ENCODE measurements around the gene PKD1L1.

PKD1L1 gene

GRCh38 chr7:47979832-47980181, 31.5 kb upstream of the PKD1L1 start:
- H3K36me3 ChIP-seq (ENCODE audit: control insufficient read depth, low read depth, low read length): peaks cover 34% of the 10 kb centered on the region
- no peaks in the 10 kb centered on the region for H3K27me3 ChIP-seq (ENCODE audit: control insufficient read depth, insufficient read depth, low read length)
- H3K9me3 ChIP-seq (ENCODE audit: control insufficient read depth, low read depth, low read length): no peaks in the 10 kb centered on the region
- peak overlapping the region; percentile 97 for H3K4me3 ChIP-seq (ENCODE audit: low read length)
- no peak overlapping the region for H3K9ac ChIP-seq (ENCODE audit: low read length)
- H3K4me1 ChIP-seq (ENCODE audit: control insufficient read depth, low read depth, low read length): peaks cover 5% of the 10 kb centered on the region
- H3K27ac ChIP-seq (ENCODE audit: low read length): no peak overlapping the region

- peaks cover 40% of the 10 kb centered on the region for H3K36me3 ChIP-seq (ENCODE audit: control insufficient read depth, low read depth, low read length)
- peak within 1 kb of the TSS; percentile 24 for H3K27ac ChIP-seq (ENCODE audit: low read length)
- no peaks in the 10 kb centered on the region for H3K9me3 ChIP-seq (ENCODE audit: control insufficient read depth, low read depth, low read length)
- H3K9ac ChIP-seq (ENCODE audit: low read length): peak within 1 kb of the TSS; percentile 78
- H3K27me3 ChIP-seq (ENCODE audit: control insufficient read depth, insufficient read depth, low read length): no peaks in the 10 kb centered on the region
- peaks cover 5% of the 10 kb centered on the region for H3K4me1 ChIP-seq (ENCODE audit: control insufficient read depth, low read depth, low read length)
- peak within 1 kb of the TSS; percentile 97 for H3K4me3 ChIP-seq (ENCODE audit: low read length)
Measured at GRCh38 chr7:47979145-47979831, 31.0 kb upstream of the PKD1L1 start, which contains the start of gene HUS1. TSS of gene HUS1 (minus strand) at chr7:47979615. CDS start at chr7:47979519, 96 bp downstream.

- Histone ChIP-seq H3K36me3 (ENCODE audit: control insufficient read depth, low read depth, low read length) (peaks cover 45% of the 10 kb centered on the region), H3K4me3 (ENCODE audit: low read length) (peak overlapping the region; percentile 97), H3K4me1 (ENCODE audit: control insufficient read depth, low read depth, low read length) (peaks cover 5% of the 10 kb centered on the region), H3K27me3 (ENCODE audit: control insufficient read depth, insufficient read depth, low read length) (no peaks in the 10 kb centered on the region), H3K9ac (ENCODE audit: low read length) (peak overlapping the region; percentile 78), H3K9me3 (ENCODE audit: control insufficient read depth, low read depth, low read length) (no peaks in the 10 kb centered on the region), H3K27ac (ENCODE audit: low read length) (peak overlapping the region; percentile 24)
Measured at GRCh38 chr7:47978790-47979144, 30.5 kb upstream of the PKD1L1 start.

- no peaks in the 10 kb centered on the region for H3K9me3 ChIP-seq (ENCODE audit: control insufficient read depth, low read depth, low read length)
- H3K36me3 ChIP-seq (ENCODE audit: control insufficient read depth, low read depth, low read length): peaks cover 63% of the 10 kb centered on the region
- H3K27me3 ChIP-seq (ENCODE audit: control insufficient read depth, insufficient read depth, low read length): no peaks in the 10 kb centered on the region
- H3K4me1 ChIP-seq (ENCODE audit: control insufficient read depth, low read depth, low read length): peaks cover 4% of the 10 kb centered on the region
- no peak overlapping the region for H3K9ac ChIP-seq (ENCODE audit: low read length)
- no peak overlapping the region for H3K4me3 ChIP-seq (ENCODE audit: low read length)
- H3K27ac ChIP-seq (ENCODE audit: low read length): no peak overlapping the region
Measured at GRCh38 chr7:47973739-47974138, 25.5 kb upstream of the PKD1L1 start.

GRCh38 chr7:47970761-47971160, 22.5 kb upstream of the PKD1L1 start:
- Histone ChIP-seq H3K27ac (ENCODE audit: low read length) (no peak overlapping the region), H3K4me3 (ENCODE audit: low read length) (no peak overlapping the region), H3K27me3 (ENCODE audit: control insufficient read depth, insufficient read depth, low read length) (no peaks in the 10 kb centered on the region), H3K9ac (ENCODE audit: low read length) (no peak overlapping the region), H3K36me3 (ENCODE audit: control insufficient read depth, low read depth, low read length) (peaks cover 67% of the 10 kb centered on the region), H3K9me3 (ENCODE audit: control insufficient read depth, low read depth, low read length) (no peaks in the 10 kb centered on the region), H3K4me1 (ENCODE audit: control insufficient read depth, low read depth, low read length) (no peaks in the 10 kb centered on the region)

- Histone ChIP-seq H3K36me3 (ENCODE audit: control insufficient read depth, low read depth, low read length) (peaks cover 68% of the 10 kb centered on the region), H3K27ac (ENCODE audit: low read length) (no peak overlapping the region), H3K27me3 (ENCODE audit: control insufficient read depth, insufficient read depth, low read length) (no peaks in the 10 kb centered on the region), H3K9ac (ENCODE audit: low read length) (no peak overlapping the region), H3K4me3 (ENCODE audit: low read length) (no peak overlapping the region), H3K4me1 (ENCODE audit: control insufficient read depth, low read depth, low read length) (no peaks in the 10 kb centered on the region), H3K9me3 (ENCODE audit: control insufficient read depth, low read depth, low read length) (no peaks in the 10 kb centered on the region)
Measured at GRCh38 chr7:47968847-47969774, 20.8 kb upstream of the PKD1L1 start.

GRCh38 chr7:47967708-47968107, 19.4 kb upstream of the PKD1L1 start:
- peaks cover 68% of the 10 kb centered on the region for H3K36me3 ChIP-seq (ENCODE audit: control insufficient read depth, low read depth, low read length)

GRCh38 chr7:47967123-47967522, 18.9 kb upstream of the PKD1L1 start:
- no peak overlapping the region for H3K4me3 ChIP-seq (ENCODE audit: low read length)
- H3K4me1 ChIP-seq (ENCODE audit: control insufficient read depth, low read depth, low read length): no peaks in the 10 kb centered on the region
- no peak overlapping the region for H3K9ac ChIP-seq (ENCODE audit: low read length)
- no peak overlapping the region for H3K27ac ChIP-seq (ENCODE audit: low read length)
- H3K27me3 ChIP-seq (ENCODE audit: control insufficient read depth, insufficient read depth, low read length): no peaks in the 10 kb centered on the region
- peaks cover 74% of the 10 kb centered on the region for H3K36me3 ChIP-seq (ENCODE audit: control insufficient read depth, low read depth, low read length)
- no peaks in the 10 kb centered on the region for H3K9me3 ChIP-seq (ENCODE audit: control insufficient read depth, low read depth, low read length)

More at GRCh38 chr7:47967708-47968107, 19.4 kb upstream of the PKD1L1 start:
- no peaks in the 10 kb centered on the region for H3K4me1 ChIP-seq (ENCODE audit: control insufficient read depth, low read depth, low read length)
- no peak overlapping the region for H3K27ac ChIP-seq (ENCODE audit: low read length)
- no peak overlapping the region for H3K9ac ChIP-seq (ENCODE audit: low read length)
- no peak overlapping the region for H3K4me3 ChIP-seq (ENCODE audit: low read length)
- no peaks in the 10 kb centered on the region for H3K9me3 ChIP-seq (ENCODE audit: control insufficient read depth, low read depth, low read length)
- H3K27me3 ChIP-seq (ENCODE audit: control insufficient read depth, insufficient read depth, low read length): no peaks in the 10 kb centered on the region

GRCh38 chr7:47965456-47965855, 17.2 kb upstream of the PKD1L1 start:
- H3K9ac ChIP-seq (ENCODE audit: low read length): no peak overlapping the region
- H3K36me3 ChIP-seq (ENCODE audit: control insufficient read depth, low read depth, low read length): peaks cover 76% of the 10 kb centered on the region
- H3K9me3 ChIP-seq (ENCODE audit: control insufficient read depth, low read depth, low read length): no peaks in the 10 kb centered on the region
- H3K27me3 ChIP-seq (ENCODE audit: control insufficient read depth, insufficient read depth, low read length): no peaks in the 10 kb centered on the region
- H3K4me3 ChIP-seq (ENCODE audit: low read length): no peak overlapping the region
- no peaks in the 10 kb centered on the region for H3K4me1 ChIP-seq (ENCODE audit: control insufficient read depth, low read depth, low read length)
- no peak overlapping the region for H3K27ac ChIP-seq (ENCODE audit: low read length)

GRCh38 chr7:47962262-47962661, 14.0 kb upstream of the PKD1L1 start:
- H3K4me1 ChIP-seq (ENCODE audit: control insufficient read depth, low read depth, low read length): no peaks in the 10 kb centered on the region
- peaks cover 60% of the 10 kb centered on the region for H3K36me3 ChIP-seq (ENCODE audit: control insufficient read depth, low read depth, low read length)
- no peak overlapping the region for H3K4me3 ChIP-seq (ENCODE audit: low read length)
- H3K27ac ChIP-seq (ENCODE audit: low read length): no peak overlapping the region
- H3K9ac ChIP-seq (ENCODE audit: low read length): no peak overlapping the region
- no peaks in the 10 kb centered on the region for H3K9me3 ChIP-seq (ENCODE audit: control insufficient read depth, low read depth, low read length)
- H3K27me3 ChIP-seq (ENCODE audit: control insufficient read depth, insufficient read depth, low read length): no peaks in the 10 kb centered on the region

GRCh38 chr7:47957156-47957555, 8.9 kb upstream of the PKD1L1 start:
- Histone ChIP-seq H3K9ac (ENCODE audit: low read length) (no peak overlapping the region), H3K27me3 (ENCODE audit: control insufficient read depth, insufficient read depth, low read length) (no peaks in the 10 kb centered on the region), H3K27ac (ENCODE audit: low read length) (no peak overlapping the region), H3K36me3 (ENCODE audit: control insufficient read depth, low read depth, low read length) (peaks cover 19% of the 10 kb centered on the region), H3K4me3 (ENCODE audit: low read length) (no peak overlapping the region), H3K4me1 (ENCODE audit: control insufficient read depth, low read depth, low read length) (peaks cover under 1% of the 10 kb centered on the region), H3K9me3 (ENCODE audit: control insufficient read depth, low read depth, low read length) (no peaks in the 10 kb centered on the region)
